Hepatocyte (in vitro differentiated cells): ENCODE results near the gene STXBP6. TPM values are rescaled to one million over a fixed set of nuclear protein-coding genes. Genes with fewer than 3 reads are reported as not detected.

Experiments
- DNase-seq: peaks from one replicate; pipeline ENCODE4 v3.0.0-alpha.2; 2016; ENCODE audit warnings: low spot score
- H2AFZ ChIP-seq: fragments of 200-600 bp; sonication (generic); 2 replicates; pipeline ENCODE4 v1.6.0; 2016; ENCODE audit warnings: antibody characterized with exemption, mild to moderate bottlenecking
- H3K27ac ChIP-seq: fragments of 200-600 bp; sonication (generic); 2 replicates; pipeline ENCODE4 v1.5.1; 2016; ENCODE audit warnings: mild to moderate bottlenecking
- H3K27me3 ChIP-seq: fragments of 200-600 bp; sonication (generic); 2 replicates; pipeline ENCODE4 v1.6.1; 2016
- H3K36me3 ChIP-seq: fragments of 200-600 bp; sonication (generic); replicated peaks from 2 replicates; pipeline ENCODE4 v1.5.1; 2016; ENCODE audit warnings: low read depth; ENCODE audit not compliant: insufficient read depth
- H3K4me1 ChIP-seq: fragments of 200-600 bp; sonication (generic); 2 replicates; pipeline ENCODE4 v1.5.1; 2016; ENCODE audit warnings: mild to moderate bottlenecking, moderate library complexity; ENCODE audit not compliant: insufficient read depth
- H3K4me2 ChIP-seq: fragments of 200-600 bp; sonication (generic); 2 replicates; pipeline ENCODE4 v1.6.0; 2016
- H3K4me3 ChIP-seq: fragments of 200-600 bp; sonication (generic); 2 replicates; pipeline ENCODE4 v1.5.1; 2016; ENCODE audit warnings: mild to moderate bottlenecking
- H3K79me2 ChIP-seq: fragments of 200-600 bp; sonication (generic); 2 replicates; pipeline ENCODE4 v1.6.0; 2017; ENCODE audit warnings: mild to moderate bottlenecking
- H3K9me2 ChIP-seq: fragments of 200-600 bp; sonication (generic); replicated peaks from 2 replicates; pipeline ENCODE4 v1.6.0; 2017; ENCODE audit warnings: mild to moderate bottlenecking; ENCODE audit not compliant: insufficient read depth
- H3K9me3 ChIP-seq: fragments of 200-600 bp; sonication (generic); 2 replicates; pipeline ENCODE4 v1.5.1; 2016; ENCODE audit warnings: low read depth, mild to moderate bottlenecking
- H4K20me1 ChIP-seq: fragments of 200-600 bp; sonication (generic); 2 replicates; pipeline ENCODE4 v1.6.0; 2016; ENCODE audit warnings: mild to moderate bottlenecking; ENCODE audit not compliant: insufficient read depth, poor library complexity, severe bottlenecking
- EZH2 ChIP-seq: fragments of 200-600 bp; sonication (generic); IDR thresholded peaks from 2 replicates; pipeline ENCODE4 v1.6.1; 2016; ENCODE audit warnings: antibody characterized with exemption, mild to moderate bottlenecking, borderline replicate concordance
- EZH2phosphoT487 ChIP-seq: fragments of 200-600 bp; sonication (generic); IDR thresholded peaks from one replicate; pipeline ENCODE4 v1.6.1; 2018; ENCODE audit warnings: antibody characterized with exemption, mild to moderate bottlenecking, low read depth, moderate library complexity; ENCODE audit not compliant: unreplicated experiment, severe bottlenecking
- WGBS: methylation state at CpG from one replicate; pipeline ENCODE4 v1.1.6; 2016; ENCODE audit warnings: low lambda C conversion rate; ENCODE audit errors: missing lambda C conversion rate; 5-methylcytosine and 5-hydroxymethylcytosine counted together
- polyA plus RNA-seq: library from polyadenylated mRNA; unstranded; fragments of >200 nt; fragmentation: Nextera tagmentation; extraction: Ambion mirVana; gene quantifications from 2 replicates; pipeline ENCODE4 v1.2.1, GENCODE V29; 2016
- total RNA-seq: library from RNA; depleted of rRNA; stranded (reverse); fragments of >200 nt; gene quantifications from 2 replicates; pipeline ENCODE4 v1.2.3, GENCODE V29; 2014
- TF ChIP-seq, protein P1 (sequence below): fragments of 200-600 bp; sonication (generic); IDR thresholded peaks from 2 replicates; pipeline ENCODE4 v1.5.1; 2016; ENCODE audit warnings: antibody characterized with exemption, mild to moderate bottlenecking; ENCODE audit not compliant: poor library complexity

STXBP6 gene
- total and polyA plus RNA-seq, 2 experiments from 2014 or later, result 34.1 to 44.9 TPM

DNA sequence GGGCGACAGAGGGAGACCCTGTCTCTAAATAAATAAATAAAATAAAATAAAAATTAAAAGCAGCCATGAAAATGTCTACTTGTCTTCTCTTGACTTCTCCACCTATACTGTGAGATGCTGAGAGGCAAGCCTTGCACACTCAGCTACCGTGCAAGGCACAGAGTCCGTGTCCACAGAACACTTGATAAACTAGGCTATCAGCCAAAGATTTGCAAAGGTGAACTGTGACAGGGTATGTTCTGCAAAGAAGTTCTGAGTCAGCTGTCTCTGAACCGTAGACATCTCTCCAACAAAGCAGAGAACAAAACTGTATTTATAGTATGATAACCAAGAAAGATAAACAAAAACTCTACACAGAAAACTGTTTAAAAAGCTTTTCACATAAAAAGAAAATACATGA, 35.5 kb downstream of the STXBP6 start:
- Histone ChIP-seq H3K4me3 (no peak overlapping the region), H3K27me3 (no peaks in the 10 kb centered on the region), H4K20me1 (no peaks in the 10 kb centered on the region), H3K9me3 (no peaks in the 10 kb centered on the region), H2AFZ (no peak overlapping the region), H3K4me2 (peak overlapping the region; percentile 34), H3K4me1 (peaks cover 26% of the 10 kb centered on the region), H3K79me2 (peaks cover 53% of the 10 kb centered on the region), H3K27ac (peak overlapping the region; percentile 30), H3K9me2 (no peaks in the 10 kb centered on the region), H3K36me3 (no peaks in the 10 kb centered on the region)
- 37% methylated on average over 4 of the region's 4 CpGs for WGBS
- peak; percentile 53 for DNase-seq
- TF ChIP-seq, protein P1, sequence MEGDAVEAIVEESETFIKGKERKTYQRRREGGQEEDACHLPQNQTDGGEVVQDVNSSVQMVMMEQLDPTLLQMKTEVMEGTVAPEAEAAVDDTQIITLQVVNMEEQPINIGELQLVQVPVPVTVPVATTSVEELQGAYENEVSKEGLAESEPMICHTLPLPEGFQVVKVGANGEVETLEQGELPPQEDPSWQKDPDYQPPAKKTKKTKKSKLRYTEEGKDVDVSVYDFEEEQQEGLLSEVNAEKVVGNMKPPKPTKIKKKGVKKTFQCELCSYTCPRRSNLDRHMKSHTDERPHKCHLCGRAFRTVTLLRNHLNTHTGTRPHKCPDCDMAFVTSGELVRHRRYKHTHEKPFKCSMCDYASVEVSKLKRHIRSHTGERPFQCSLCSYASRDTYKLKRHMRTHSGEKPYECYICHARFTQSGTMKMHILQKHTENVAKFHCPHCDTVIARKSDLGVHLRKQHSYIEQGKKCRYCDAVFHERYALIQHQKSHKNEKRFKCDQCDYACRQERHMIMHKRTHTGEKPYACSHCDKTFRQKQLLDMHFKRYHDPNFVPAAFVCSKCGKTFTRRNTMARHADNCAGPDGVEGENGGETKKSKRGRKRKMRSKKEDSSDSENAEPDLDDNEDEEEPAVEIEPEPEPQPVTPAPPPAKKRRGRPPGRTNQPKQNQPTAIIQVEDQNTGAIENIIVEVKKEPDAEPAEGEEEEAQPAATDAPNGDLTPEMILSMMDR, result no peak
- TF ChIP-seq EZH2phosphoT487 (no peak), EZH2 (no peak)

GRCh38 chr14:25011095-25011494, 38.9 kb downstream of the STXBP6 start:
- TF ChIP-seq, protein P1, result no peak
- no peak for TF ChIP-seq EZH2phosphoT487
- TF ChIP-seq EZH2, result no peak

DNA sequence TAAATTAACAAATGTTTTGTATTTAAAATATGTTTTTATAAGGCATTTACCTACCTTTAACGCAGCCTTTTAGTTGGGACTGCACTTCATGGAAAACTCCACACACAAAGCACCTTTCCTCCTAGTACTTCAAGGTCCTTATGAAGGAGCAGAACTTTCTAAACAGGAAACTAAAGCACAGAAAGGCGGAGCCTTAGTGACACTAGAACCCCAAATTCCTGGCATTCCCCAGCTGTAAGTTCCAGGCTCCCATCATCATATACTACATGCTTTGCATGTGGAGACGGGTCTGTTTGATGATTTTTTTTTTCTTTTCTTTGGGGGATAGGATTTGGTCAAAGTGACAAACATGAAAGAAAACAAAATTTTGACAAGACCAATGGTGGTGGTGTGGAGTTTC, 39.5 kb downstream of the STXBP6 start:
- Histone ChIP-seq H2AFZ (no peak overlapping the region), H3K36me3 (no peaks in the 10 kb centered on the region), H3K9me3 (no peaks in the 10 kb centered on the region), H3K79me2 (peaks cover 70% of the 10 kb centered on the region), H3K27me3 (no peaks in the 10 kb centered on the region), H3K4me2 (peak overlapping the region; percentile 59), H3K27ac (peak overlapping the region; percentile 82), H4K20me1 (no peaks in the 10 kb centered on the region), H3K4me1 (peaks cover 43% of the 10 kb centered on the region), H3K4me3 (no peak overlapping the region), H3K9me2 (no peaks in the 10 kb centered on the region)
- TF ChIP-seq, protein P1, result no peak
- TF ChIP-seq EZH2phosphoT487, result no peak
- TF ChIP-seq EZH2, result no peak
- DNase-seq, result no peak
- 85% methylated on average over 3 of the region's 3 CpGs for WGBS

More at GRCh38 chr14:25011095-25011494, 38.9 kb downstream of the STXBP6 start:
- no peaks in the 10 kb centered on the region for H3K36me3 ChIP-seq
- no peak overlapping the region for H3K4me2 ChIP-seq
- no peaks in the 10 kb centered on the region for H3K27me3 ChIP-seq
- no peak overlapping the region for H2AFZ ChIP-seq
- no peak overlapping the region for H3K27ac ChIP-seq
- H3K9me2 ChIP-seq, result no peaks in the 10 kb centered on the region
- peaks cover 46% of the 10 kb centered on the region for H3K4me1 ChIP-seq
- H3K9me3 ChIP-seq, result no peaks in the 10 kb centered on the region
- no peaks in the 10 kb centered on the region for H4K20me1 ChIP-seq
- no peak overlapping the region for H3K4me3 ChIP-seq
- no peak for DNase-seq
- H3K79me2 ChIP-seq, result peaks cover 65% of the 10 kb centered on the region
- 81% methylated on average over 1 of the region's 1 CpG for WGBS

DNA sequence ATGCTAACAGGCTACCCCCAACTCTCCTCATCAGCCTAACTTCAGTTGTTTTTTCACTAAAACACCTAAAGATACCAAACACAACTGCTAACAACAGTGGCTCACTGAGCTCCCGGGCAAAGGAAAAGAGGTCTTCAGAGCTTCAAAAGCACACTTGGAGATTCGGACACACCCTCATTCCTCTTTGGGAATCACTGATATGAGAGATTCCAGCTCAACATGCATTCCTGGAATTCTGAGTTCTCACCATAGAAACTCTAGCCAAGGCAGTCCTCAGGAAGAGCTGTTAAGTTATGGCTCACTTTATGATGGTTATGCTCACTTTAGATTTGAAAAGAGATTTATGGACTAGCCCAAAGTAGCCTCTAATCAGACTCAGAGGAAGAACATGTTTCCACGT, 40.1 kb downstream of the STXBP6 start:
- H3K4me1 ChIP-seq, result peaks cover 41% of the 10 kb centered on the region
- H3K79me2 ChIP-seq, result peaks cover 72% of the 10 kb centered on the region

More for the DNA sequence above, 40.1 kb downstream of the STXBP6 start:
- H3K27ac ChIP-seq, result peak overlapping the region; percentile 82
- H3K27me3 ChIP-seq, result no peaks in the 10 kb centered on the region
- H3K9me2 ChIP-seq, result no peaks in the 10 kb centered on the region
- no peak overlapping the region for H3K4me3 ChIP-seq
- H3K4me2 ChIP-seq, result peak overlapping the region; percentile 59
- peak; percentile 34 for DNase-seq
- H3K36me3 ChIP-seq, result no peaks in the 10 kb centered on the region
- TF ChIP-seq, protein P1, result no peak
- no peak for TF ChIP-seq EZH2phosphoT487
- TF ChIP-seq EZH2, result no peak
- H2AFZ ChIP-seq, result no peak overlapping the region
- H4K20me1 ChIP-seq, result no peaks in the 10 kb centered on the region
- H3K9me3 ChIP-seq, result no peaks in the 10 kb centered on the region
- WGBS, result 32% methylated on average over 3 of the region's 3 CpGs
